HEK293T (cell line): Measurements from ENCODE around the gene CFAP54.

Experiments used
- CTCF ChIA-PET: fragments of 350-600 bp; formaldehyde crosslinking; extraction: SDS; loops from one replicate; lab custom pipeline; 2021; ENCODE audit warnings: antibody characterized with exemption, inconsistent platforms; lab: Yijun Ruan, JAX
- POLR2A ChIA-PET: fragments of 350-600 bp; formaldehyde crosslinking; extraction: SDS; loops from one replicate; lab custom pipeline; 2020; ENCODE audit warnings: antibody characterized with exemption, inconsistent platforms; lab: Yijun Ruan, JAX
- DNase-seq: peaks from one replicate; pipeline ENCODE4 v3.0.0; 2012; ENCODE audit warnings: mixed read lengths; ENCODE audit errors: extremely low spot score
- ARNT ChIP-seq: fragments of 450-650 bp; IDR thresholded peaks from 2 replicates; pipeline ENCODE4 v1.6.1; 2017; ENCODE audit warnings: mild to moderate bottlenecking
- BHLHE40 ChIP-seq: fragments of 450-650 bp; IDR thresholded peaks from 2 replicates; pipeline ENCODE4 v1.6.1; 2016; ENCODE audit warnings: mild to moderate bottlenecking, moderate library complexity, borderline replicate concordance
- CTBP1 ChIP-seq: fragments of 450-650 bp; IDR thresholded peaks from 2 replicates; pipeline ENCODE4 v1.6.1; 2016; ENCODE audit warnings: borderline replicate concordance
- ELF4 ChIP-seq: fragments of 450-650 bp; IDR thresholded peaks from 2 replicates; pipeline ENCODE4 v1.6.1; 2017; ENCODE audit warnings: antibody characterized with exemption
- FOXA1 ChIP-seq: fragments of 450-650 bp; IDR thresholded peaks from 2 replicates; pipeline ENCODE4 v1.6.1; 2016; ENCODE audit warnings: mild to moderate bottlenecking
- FOXK2 ChIP-seq: fragments of 450-650 bp; IDR thresholded peaks from 2 replicates; pipeline ENCODE4 v1.6.1; 2016; ENCODE audit warnings: mild to moderate bottlenecking
- FOXM1 ChIP-seq: fragments of 450-650 bp; IDR thresholded peaks from 2 replicates; pipeline ENCODE4 v1.6.1; 2017; ENCODE audit warnings: mild to moderate bottlenecking, borderline replicate concordance
- HDGF ChIP-seq: fragments of 450-650 bp; IDR thresholded peaks from 2 replicates; pipeline ENCODE4 v1.6.1; 2017; ENCODE audit warnings: antibody characterized with exemption, borderline replicate concordance
- L3MBTL2 ChIP-seq: fragments of 450-650 bp; conservative IDR thresholded peaks from 2 replicates; pipeline ENCODE4 v1.6.1; 2016; ENCODE audit warnings: mild to moderate bottlenecking
- LEF1 ChIP-seq: fragments of 450-650 bp; IDR thresholded peaks from 2 replicates; pipeline ENCODE4 v1.6.1; 2017; ENCODE audit warnings: mild to moderate bottlenecking, borderline replicate concordance
- NFRKB ChIP-seq: fragments of 450-650 bp; IDR thresholded peaks from 2 replicates; pipeline ENCODE4 v1.6.1; 2016; ENCODE audit warnings: mild to moderate bottlenecking, moderate library complexity
- SP1 ChIP-seq: fragments of 450-650 bp; IDR thresholded peaks from 2 replicates; pipeline ENCODE4 v1.6.1; 2017
- SUZ12 ChIP-seq: fragments of 450-650 bp; IDR thresholded peaks from 2 replicates; pipeline ENCODE4 v1.6.1; 2016; ENCODE audit warnings: mild to moderate bottlenecking
- TARDBP ChIP-seq: fragments of 450-650 bp; IDR thresholded peaks from 2 replicates; pipeline ENCODE4 v1.6.1; 2016
- ZNF384 ChIP-seq: fragments of 450-650 bp; IDR thresholded peaks from 2 replicates; pipeline ENCODE4 v1.6.1; 2016
- TF ChIP-seq, protein P1 (sequence below): fragments of 450-650 bp; IDR thresholded peaks from 2 replicates; pipeline ENCODE4 v1.6.1; 2016

Gene CFAP54

DNA sequence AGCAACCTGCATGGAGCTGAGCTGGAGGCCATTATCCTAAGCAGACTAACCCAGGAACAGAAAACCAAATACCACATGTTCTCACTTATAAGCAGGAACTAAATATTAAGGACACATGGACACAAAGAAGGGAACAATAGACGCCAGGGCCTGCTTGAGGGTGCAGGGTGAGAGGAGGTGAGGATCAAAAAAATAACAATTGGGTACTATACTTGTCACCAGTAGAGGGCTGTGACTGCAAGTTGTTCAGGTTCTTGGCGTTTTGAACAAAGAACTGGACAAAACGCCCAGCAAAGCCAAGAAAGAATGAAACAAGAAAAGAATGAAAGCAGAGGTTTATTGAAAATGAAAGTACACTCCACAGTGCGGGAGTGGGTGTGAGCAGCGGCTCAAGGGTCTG lies 209.1 kb downstream of the CFAP54 start:
- DNase-seq = no peak
- TF ChIP-seq L3MBTL2 = no peak
- no peak for TF ChIP-seq ELF4
- no peak for TF ChIP-seq LEF1
- no peak for TF ChIP-seq HDGF
- no peak for TF ChIP-seq CTBP1
- no peak for TF ChIP-seq SUZ12
- TF ChIP-seq ZNF384 = no peak

DNA sequence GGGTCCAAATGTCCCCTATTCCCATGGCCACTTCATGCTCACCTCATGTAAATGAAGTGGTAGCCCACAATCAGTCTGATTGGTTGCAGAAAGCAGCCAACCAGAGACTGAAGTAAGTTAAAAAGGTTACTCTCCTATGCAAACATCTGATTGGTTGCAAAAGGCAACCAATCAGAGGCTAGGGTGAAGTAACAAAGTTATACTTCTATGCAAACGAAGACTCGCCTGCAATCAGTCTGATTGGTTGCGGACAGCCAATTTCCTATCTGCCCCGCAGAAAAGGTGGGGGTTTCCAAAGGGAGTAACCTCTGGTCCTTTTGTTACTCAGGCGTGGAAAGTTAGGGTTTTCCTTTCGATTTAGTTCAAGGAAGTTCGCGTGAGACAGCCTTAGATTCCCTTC lies 209.6 kb downstream of the CFAP54 start:
- TF ChIP-seq L3MBTL2 (no peak), HDGF (no peak), TARDBP (no peak), SUZ12 (no peak), FOXK2 (no peak), NFRKB (no peak), LEF1 (no peak), CTBP1 (no peak), BHLHE40 (no peak), ARNT (no peak), FOXA1 (no peak), FOXM1 (no peak), ZNF384 (no peak), ELF4 (no peak), SP1 (no peak)
- TF ChIP-seq, protein P1, sequence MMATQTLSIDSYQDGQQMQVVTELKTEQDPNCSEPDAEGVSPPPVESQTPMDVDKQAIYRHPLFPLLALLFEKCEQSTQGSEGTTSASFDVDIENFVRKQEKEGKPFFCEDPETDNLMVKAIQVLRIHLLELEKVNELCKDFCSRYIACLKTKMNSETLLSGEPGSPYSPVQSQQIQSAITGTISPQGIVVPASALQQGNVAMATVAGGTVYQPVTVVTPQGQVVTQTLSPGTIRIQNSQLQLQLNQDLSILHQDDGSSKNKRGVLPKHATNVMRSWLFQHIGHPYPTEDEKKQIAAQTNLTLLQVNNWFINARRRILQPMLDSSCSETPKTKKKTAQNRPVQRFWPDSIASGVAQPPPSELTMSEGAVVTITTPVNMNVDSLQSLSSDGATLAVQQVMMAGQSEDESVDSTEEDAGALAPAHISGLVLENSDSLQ = no peak
- ChIA-PET CTCF (no interaction called here), POLR2A (no interaction called here)
- no peak for DNase-seq

More for the DNA sequence above, 209.1 kb downstream of the CFAP54 start:
- ChIA-PET POLR2A (no interaction called here), CTCF (no interaction called here)

DNA sequence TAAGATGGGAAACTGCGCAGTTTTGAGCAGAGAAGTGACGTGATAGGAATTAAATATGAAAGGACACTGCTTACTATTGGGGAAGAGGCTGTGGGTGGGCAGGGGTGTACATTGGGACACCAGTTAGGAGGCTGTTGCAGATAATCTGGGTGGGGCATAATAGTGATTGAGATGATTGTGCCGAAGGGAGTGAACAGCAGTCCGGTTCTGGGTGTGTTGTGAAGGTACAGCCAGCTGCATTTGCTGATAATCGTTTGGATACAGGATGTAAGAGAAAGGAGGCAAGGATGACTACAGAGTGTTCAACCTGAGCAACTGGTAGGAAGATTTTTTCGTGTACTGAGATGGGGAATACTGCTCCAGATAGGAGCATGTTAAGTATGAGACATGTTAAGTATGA lies 212.5 kb downstream of the CFAP54 start:
- DNase-seq = no peak
- POLR2A ChIA-PET = no interaction called here
- CTCF ChIA-PET = no interaction called here
- TF ChIP-seq L3MBTL2 (no peak), LEF1 (no peak), TARDBP (no peak), SUZ12 (no peak), BHLHE40 (no peak), NFRKB (no peak), FOXM1 (no peak), SP1 (no peak), FOXK2 (no peak), ARNT (no peak), HDGF (no peak), ZNF384 (no peak), CTBP1 (no peak), FOXA1 (no peak), ELF4 (no peak)
- TF ChIP-seq, protein P1 = no peak

DNA sequence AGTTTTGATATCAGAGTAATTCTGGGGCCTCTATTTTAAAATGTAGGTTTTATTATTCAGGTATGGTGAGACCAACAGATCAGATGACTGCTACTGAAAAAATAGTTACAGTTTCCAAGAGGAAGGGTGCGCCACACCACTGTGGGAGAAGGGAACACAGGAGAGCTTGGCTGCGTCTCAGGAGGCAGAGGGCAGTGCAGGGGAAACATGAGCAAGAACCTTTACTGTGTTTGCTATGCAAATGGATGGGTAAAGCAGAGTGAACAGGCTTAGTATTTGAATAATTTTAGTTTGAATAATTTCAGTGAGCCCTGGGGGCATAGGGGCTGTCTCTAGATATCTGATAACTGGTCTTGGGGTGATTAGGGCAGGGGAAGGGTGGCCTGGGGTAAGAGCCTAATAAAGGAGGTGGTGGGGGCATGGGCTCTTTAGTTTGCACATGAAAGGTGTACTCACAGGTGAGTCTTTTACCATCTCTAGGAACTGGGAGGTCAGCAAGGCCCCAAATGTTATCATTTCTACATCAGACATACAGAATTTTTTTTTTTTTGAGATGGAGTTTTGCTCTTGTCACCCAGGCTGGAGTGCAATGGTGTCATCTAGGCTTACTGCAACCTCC lies 220.9 kb downstream of the CFAP54 start:
- TF ChIP-seq FOXK2 (no peak), NFRKB (no peak)
- POLR2A ChIA-PET = no interaction called here
- CTCF ChIA-PET = no interaction called here
- DNase-seq = no peak

DNA sequence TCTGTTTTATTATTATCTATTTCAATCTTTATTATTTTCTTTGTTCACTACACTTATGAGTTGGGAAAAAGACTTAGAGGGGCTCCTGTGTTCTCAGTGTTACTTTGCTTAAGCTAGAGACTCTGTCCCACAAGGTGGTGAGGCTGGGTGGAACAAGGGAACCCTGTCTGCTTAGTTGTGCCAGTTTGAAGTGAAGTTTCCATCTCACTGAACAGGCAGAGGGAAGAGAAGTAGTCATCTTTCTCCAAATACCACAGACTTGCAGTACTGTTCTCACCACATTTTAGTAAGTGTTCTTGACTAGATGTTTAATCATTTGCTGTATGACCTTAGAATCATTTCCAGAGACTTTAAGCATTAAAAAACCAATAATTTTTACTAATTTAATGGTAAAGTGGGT lies 222.0 kb downstream of the CFAP54 start:
- no peak for DNase-seq
- CTCF ChIA-PET = no interaction called here
- POLR2A ChIA-PET = no interaction called here
- no peak for TF ChIP-seq BHLHE40
- no peak for TF ChIP-seq FOXA1
- no peak for TF ChIP-seq SUZ12
- no peak for TF ChIP-seq ZNF384
- no peak for TF ChIP-seq L3MBTL2
- no peak for TF ChIP-seq TARDBP
- no peak for TF ChIP-seq CTBP1
- no peak for TF ChIP-seq FOXM1
- TF ChIP-seq ELF4 = no peak
- no peak for TF ChIP-seq HDGF
- TF ChIP-seq NFRKB = no peak
- TF ChIP-seq LEF1 = no peak
- no peak for TF ChIP-seq ARNT

DNA sequence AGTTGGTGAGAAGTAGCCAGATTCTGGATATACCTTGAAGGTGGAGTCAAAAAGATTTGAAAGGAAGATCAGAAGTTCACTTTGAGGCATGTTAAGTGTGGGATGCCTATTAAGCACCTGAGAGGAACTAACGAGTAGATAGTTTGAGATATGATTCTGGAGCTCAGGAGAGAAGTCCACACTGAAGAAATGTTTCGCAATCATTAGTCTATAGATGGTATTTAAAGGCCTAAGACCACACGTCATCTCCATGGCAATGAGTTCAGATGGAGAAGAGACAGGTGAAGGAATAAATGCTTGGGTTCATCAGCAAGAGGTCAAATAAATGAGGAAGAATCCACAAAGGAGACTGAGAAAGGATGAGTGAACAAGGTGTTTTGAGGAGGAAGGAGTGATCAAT lies 224.8 kb downstream of the CFAP54 start:
- TF ChIP-seq TARDBP = no peak
- no peak for TF ChIP-seq ZNF384
- TF ChIP-seq NFRKB = no peak
- no peak for TF ChIP-seq FOXA1
- no peak for TF ChIP-seq BHLHE40
- TF ChIP-seq, protein P1 = no peak
- no peak for TF ChIP-seq ARNT
- no peak for TF ChIP-seq SP1
- TF ChIP-seq SUZ12 = no peak
- TF ChIP-seq ELF4 = no peak
- TF ChIP-seq CTBP1 = no peak
- TF ChIP-seq FOXK2 = no peak
- TF ChIP-seq L3MBTL2 = no peak
- no peak for TF ChIP-seq HDGF
- no peak for TF ChIP-seq LEF1
- no peak for TF ChIP-seq FOXM1
- DNase-seq = no peak
- POLR2A ChIA-PET = no interaction called here
- CTCF ChIA-PET = no interaction called here
